ENCODE results near the gene PXDC1.

GRCh38 chr6:3714768-3715167, 36.7 kb downstream of the PXDC1 start:
- TF ChIP-seq, protein P1, sequence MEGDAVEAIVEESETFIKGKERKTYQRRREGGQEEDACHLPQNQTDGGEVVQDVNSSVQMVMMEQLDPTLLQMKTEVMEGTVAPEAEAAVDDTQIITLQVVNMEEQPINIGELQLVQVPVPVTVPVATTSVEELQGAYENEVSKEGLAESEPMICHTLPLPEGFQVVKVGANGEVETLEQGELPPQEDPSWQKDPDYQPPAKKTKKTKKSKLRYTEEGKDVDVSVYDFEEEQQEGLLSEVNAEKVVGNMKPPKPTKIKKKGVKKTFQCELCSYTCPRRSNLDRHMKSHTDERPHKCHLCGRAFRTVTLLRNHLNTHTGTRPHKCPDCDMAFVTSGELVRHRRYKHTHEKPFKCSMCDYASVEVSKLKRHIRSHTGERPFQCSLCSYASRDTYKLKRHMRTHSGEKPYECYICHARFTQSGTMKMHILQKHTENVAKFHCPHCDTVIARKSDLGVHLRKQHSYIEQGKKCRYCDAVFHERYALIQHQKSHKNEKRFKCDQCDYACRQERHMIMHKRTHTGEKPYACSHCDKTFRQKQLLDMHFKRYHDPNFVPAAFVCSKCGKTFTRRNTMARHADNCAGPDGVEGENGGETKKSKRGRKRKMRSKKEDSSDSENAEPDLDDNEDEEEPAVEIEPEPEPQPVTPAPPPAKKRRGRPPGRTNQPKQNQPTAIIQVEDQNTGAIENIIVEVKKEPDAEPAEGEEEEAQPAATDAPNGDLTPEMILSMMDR (IDR thresholded peaks at IDR 0.05; ENCODE audit: extremely low read depth in 1 of 2, insufficient read depth in 1 of 2, low read depth in 1 of 2, low read length in 2 of 2): no peak
- no peak for TF ChIP-seq POLR2A (IDR thresholded peaks at IDR 0.05; ENCODE audit: low read depth, low read length)
- no peak for TF ChIP-seq EZH2 (IDR thresholded peaks at IDR 0.05; ENCODE audit: borderline replicate concordance, low read depth, low read length, severe bottlenecking)
- no peak for TF ChIP-seq JUN (IDR thresholded peaks at IDR 0.05; ENCODE audit: borderline replicate concordance, insufficient read depth, insufficient read length, low read depth)
- no peak for TF ChIP-seq POLR2AphosphoS5 (IDR thresholded peaks at IDR 0.05; ENCODE audit: insufficient read depth, low read depth, low read length)
- TF ChIP-seq GATA2 (IDR thresholded peaks at IDR 0.05; ENCODE audit: insufficient read depth, insufficient read length, low read depth, low read length): no peak
- TF ChIP-seq MAX (IDR thresholded peaks at IDR 0.05; ENCODE audit: insufficient read depth, insufficient read length): no peak

Measured in endothelial cell of umbilical vein (primary cell).